Mesodermal cell (in vitro differentiated cells): ENCODE measurements around the gene TMEM184C.
A peak's percentile ranks its signal among the peaks of the same experiment; 100 is the strongest.

ENCODE experiments used
- H3K27ac ChIP-seq: 2 replicates; pipeline ENCODE4 v1.7.0; 2013; ENCODE audit warnings: mild to moderate bottlenecking, low read depth, low read length, moderate library complexity; ENCODE audit not compliant: severe bottlenecking
- H3K36me3 ChIP-seq: 2 replicates; pipeline ENCODE4 v1.7.1; 2013; ENCODE audit warnings: mild to moderate bottlenecking, low read length, moderate library complexity; ENCODE audit not compliant: control insufficient read depth, insufficient read depth
- H3K4me1 ChIP-seq: one replicate; pipeline ENCODE4 v1.7.1; 2013; ENCODE audit warnings: mild to moderate bottlenecking, low read length; ENCODE audit not compliant: insufficient read depth, control insufficient read depth, poor library complexity, severe bottlenecking
- H3K4me3 ChIP-seq: 2 replicates; pipeline ENCODE4 v1.7.0; 2013; ENCODE audit warnings: low read length, control low read depth, mild to moderate bottlenecking; ENCODE audit not compliant: insufficient read depth, poor library complexity, severe bottlenecking; ENCODE audit errors: extremely low read depth
- H3K9me3 ChIP-seq: 2 replicates; pipeline ENCODE4 v1.7.1; 2013; ENCODE audit warnings: mild to moderate bottlenecking, low read length, moderate library complexity; ENCODE audit not compliant: control insufficient read depth
- WGBS, 2 experiments: methylation state at CpG; one replicate each; pipeline ENCODE4 v1.1.5; 2013; ENCODE audit warnings: missing lambda C conversion rate in 2 of 2; ENCODE audit not compliant: insufficient coverage in 2 of 2; 5-methylcytosine and 5-hydroxymethylcytosine counted together

The TMEM184C gene

DNA sequence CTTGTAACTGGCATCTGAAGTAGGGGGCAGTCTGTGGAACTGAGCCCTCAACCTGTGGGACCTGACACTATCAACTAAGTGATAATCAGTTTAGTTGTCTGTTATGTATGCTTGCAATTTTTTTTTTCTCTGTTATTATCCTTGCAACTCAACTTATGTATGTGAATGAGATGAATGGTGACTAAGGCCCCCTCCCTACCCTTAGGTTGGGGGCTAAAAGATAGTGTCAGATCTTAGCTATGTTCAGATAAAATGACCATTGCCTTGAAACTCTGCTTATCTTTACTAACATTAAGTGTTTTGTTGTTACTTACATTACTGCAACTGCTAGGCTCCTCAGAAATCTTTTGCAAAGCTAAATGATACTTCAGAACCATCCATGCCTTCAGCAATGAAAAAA is 31.5 kb downstream of the TMEM184C start:
- no peak overlapping the region for H3K27ac ChIP-seq
- H3K4me1 ChIP-seq: no peaks in the 10 kb centered on the region
- peaks cover 18% of the 10 kb centered on the region for H3K36me3 ChIP-seq
- no peak overlapping the region for H3K4me3 ChIP-seq
- H3K9me3 ChIP-seq: no peaks in the 10 kb centered on the region

GRCh38 chr4:147651563-147651962 is 34.4 kb downstream of the TMEM184C start:
- WGBS, 2 experiments: no CpG with 5 or more reads among the region's 1 CpG
- Histone ChIP-seq H3K4me1 (no peaks in the 10 kb centered on the region), H3K27ac (no peak overlapping the region), H3K36me3 (peaks cover 30% of the 10 kb centered on the region), H3K9me3 (no peaks in the 10 kb centered on the region), H3K4me3 (no peak overlapping the region)

DNA sequence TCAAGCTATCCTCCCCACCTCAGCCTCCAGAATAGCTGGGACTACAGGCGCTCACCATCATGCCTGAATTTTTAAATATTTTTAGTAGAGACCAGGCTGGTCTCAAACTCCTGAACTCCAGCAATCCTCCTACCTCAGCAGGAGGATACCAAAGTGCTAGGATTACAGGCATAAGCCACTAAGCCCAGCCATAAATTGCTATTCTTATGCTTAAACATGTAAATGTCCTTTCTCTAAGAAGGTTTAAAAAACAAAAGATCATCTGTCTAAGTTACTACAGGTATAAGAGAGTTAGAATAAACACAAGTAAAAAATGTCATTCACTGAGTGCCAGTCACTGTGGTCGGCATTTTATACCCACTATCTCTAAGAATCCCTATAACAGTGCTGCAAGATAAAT is 38.4 kb downstream of the TMEM184C start:
- WGBS, 2 experiments: no CpG with 5 or more reads among the region's 2 CpGs
- no peak overlapping the region for H3K27ac ChIP-seq
- no peaks in the 10 kb centered on the region for H3K9me3 ChIP-seq
- no peak overlapping the region for H3K4me3 ChIP-seq
- peaks cover 38% of the 10 kb centered on the region for H3K36me3 ChIP-seq
- no peaks in the 10 kb centered on the region for H3K4me1 ChIP-seq

- H3K4me1 ChIP-seq: no peaks in the 10 kb centered on the region
- no peaks in the 10 kb centered on the region for H3K9me3 ChIP-seq
- no peak overlapping the region for H3K4me3 ChIP-seq
- peaks cover 34% of the 10 kb centered on the region for H3K36me3 ChIP-seq
- WGBS, 2 experiments: 84 to 100% methylated on average over 3 of the region's 4 CpGs
- no peak overlapping the region for H3K27ac ChIP-seq
These were observed 41.3 kb downstream of the TMEM184C start for GRCh38 chr4:147658501-147658900.

GRCh38 chr4:147674073-147674472 is 56.9 kb downstream of the TMEM184C start:
- Histone ChIP-seq H3K9me3 (no peaks in the 10 kb centered on the region), H3K4me3 (no peak overlapping the region), H3K36me3 (peaks cover 16% of the 10 kb centered on the region), H3K27ac (no peak overlapping the region), H3K4me1 (no peaks in the 10 kb centered on the region)
- no CpG with 5 or more reads among the region's 4 CpGs for WGBS, 2 experiments

DNA sequence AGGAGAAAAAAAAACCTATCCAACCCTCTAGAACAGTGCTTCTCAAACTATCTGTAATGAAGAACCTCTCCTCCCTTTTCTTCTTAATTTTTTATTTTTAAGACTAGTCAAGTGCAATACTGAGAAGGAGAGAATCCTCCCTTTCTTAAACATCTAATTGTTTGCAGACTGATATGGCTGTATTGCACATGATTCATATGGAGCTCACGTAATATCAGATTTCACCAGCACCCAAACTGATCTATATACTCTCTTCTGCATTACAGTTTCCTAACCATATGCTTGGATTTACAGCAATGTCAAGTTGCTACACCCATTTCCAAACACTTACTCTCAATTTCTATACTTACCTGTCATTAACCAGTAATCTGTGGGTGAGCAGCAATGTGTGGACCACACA is 57.3 kb downstream of the TMEM184C start:
- Histone ChIP-seq H3K36me3 (peaks cover 16% of the 10 kb centered on the region), H3K4me1 (no peaks in the 10 kb centered on the region), H3K9me3 (no peaks in the 10 kb centered on the region), H3K4me3 (no peak overlapping the region), H3K27ac (no peak overlapping the region)
- WGBS, 2 experiments: 100% methylated on average over 1 of the region's 1 CpG

DNA sequence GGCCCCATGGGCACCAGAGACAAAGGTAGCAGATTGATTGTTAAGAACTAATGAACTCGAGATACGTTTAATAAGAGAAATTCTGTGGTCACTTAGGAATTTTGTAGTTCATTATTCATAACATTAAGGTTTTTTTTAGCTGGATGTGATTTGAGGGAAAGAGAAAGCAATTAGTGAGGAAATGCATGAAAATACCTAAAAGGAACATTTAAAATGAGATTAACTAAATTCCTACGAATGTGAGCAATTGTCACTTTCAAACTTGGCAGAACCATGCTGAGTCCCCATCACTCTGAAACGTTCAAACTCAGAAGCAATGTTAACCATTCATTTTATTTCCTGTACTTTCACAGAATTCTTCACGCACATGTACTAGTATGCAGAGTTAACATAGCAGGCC is 60.9 kb downstream of the TMEM184C start:
- H3K4me3 ChIP-seq: no peak overlapping the region
- no peaks in the 10 kb centered on the region for H3K9me3 ChIP-seq
- peaks cover 11% of the 10 kb centered on the region for H3K36me3 ChIP-seq
- no peaks in the 10 kb centered on the region for H3K4me1 ChIP-seq
- H3K27ac ChIP-seq: no peak overlapping the region
- WGBS, 2 experiments: 85 to 87% methylated on average over 4 to 5 of the region's 5 CpGs

- H3K27ac ChIP-seq: no peak overlapping the region
- no peak overlapping the region for H3K4me3 ChIP-seq
- 93 to 97% methylated on average over 8 to 11 of the region's 12 CpGs for WGBS, 2 experiments
- peaks cover 11% of the 10 kb centered on the region for H3K36me3 ChIP-seq
- no peaks in the 10 kb centered on the region for H3K9me3 ChIP-seq
- H3K4me1 ChIP-seq: no peaks in the 10 kb centered on the region
These were observed 61.8 kb downstream of the TMEM184C start for GRCh38 chr4:147678796-147679549.

DNA sequence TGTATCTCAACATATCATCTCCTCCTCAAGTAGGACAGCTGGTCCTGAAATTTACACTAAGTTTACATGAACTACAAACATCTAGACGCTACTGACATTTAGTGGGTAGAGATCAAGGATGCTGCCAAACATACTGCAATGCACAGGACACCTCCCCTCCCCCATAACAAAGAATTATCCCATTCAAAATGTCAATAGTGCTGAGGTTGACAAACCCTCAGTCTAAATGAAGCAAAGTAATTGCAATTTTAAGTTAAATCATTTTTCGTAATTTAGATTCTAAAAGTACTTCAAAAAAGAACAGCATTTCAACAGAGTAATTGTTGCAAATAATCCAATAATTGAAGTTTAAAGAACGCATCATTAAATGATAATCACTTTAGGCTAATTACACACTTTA is 65.6 kb downstream of the TMEM184C start:
- Histone ChIP-seq H3K9me3 (no peaks in the 10 kb centered on the region), H3K4me3 (peak overlapping the region; percentile 81), H3K36me3 (peaks cover 11% of the 10 kb centered on the region), H3K4me1 (no peaks in the 10 kb centered on the region), H3K27ac (no peak overlapping the region)
- WGBS, 2 experiments: no CpG with 5 or more reads among the region's 3 CpGs

DNA sequence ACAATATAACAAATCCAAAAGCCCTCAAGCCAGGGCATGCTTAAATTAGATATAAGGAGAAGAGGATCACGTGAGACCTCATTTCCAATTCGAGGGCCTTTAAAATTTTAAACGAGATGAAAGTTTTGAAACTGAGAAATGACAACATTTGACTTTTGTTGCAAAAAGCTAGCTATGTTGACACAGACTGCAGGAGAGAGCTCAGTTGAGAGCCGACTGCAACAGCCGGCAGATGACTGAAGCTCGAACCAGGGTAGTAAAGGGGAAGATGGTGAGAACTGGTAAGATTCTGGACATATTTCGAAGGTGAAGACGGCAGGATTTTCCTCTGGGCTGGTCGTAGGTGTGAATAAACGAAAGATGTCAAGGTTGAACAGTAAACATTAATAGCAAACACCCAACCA is 66.0 kb downstream of the TMEM184C start:
- H3K4me3 ChIP-seq: peak overlapping the region; percentile 81
- H3K9me3 ChIP-seq: no peaks in the 10 kb centered on the region
- no peak overlapping the region for H3K27ac ChIP-seq
- 19 to 30% methylated on average over 5 to 10 of the region's 10 CpGs for WGBS, 2 experiments
- peaks cover 11% of the 10 kb centered on the region for H3K36me3 ChIP-seq
- no peaks in the 10 kb centered on the region for H3K4me1 ChIP-seq
